ENCODE measurements around the gene LSR. TPM values are rescaled to one million over a fixed set of nuclear protein-coding genes. Genes with fewer than 3 reads are reported as not detected.
"Not testable (repeated sequence)": the region's sequence is repeated elsewhere in the genome, so short reads cannot be mapped to it uniquely, and the experiment has no call there.

LSR gene
- total RNA-seq, 1 experiment from 2014 or later, result 0.69 TPM

DNA sequence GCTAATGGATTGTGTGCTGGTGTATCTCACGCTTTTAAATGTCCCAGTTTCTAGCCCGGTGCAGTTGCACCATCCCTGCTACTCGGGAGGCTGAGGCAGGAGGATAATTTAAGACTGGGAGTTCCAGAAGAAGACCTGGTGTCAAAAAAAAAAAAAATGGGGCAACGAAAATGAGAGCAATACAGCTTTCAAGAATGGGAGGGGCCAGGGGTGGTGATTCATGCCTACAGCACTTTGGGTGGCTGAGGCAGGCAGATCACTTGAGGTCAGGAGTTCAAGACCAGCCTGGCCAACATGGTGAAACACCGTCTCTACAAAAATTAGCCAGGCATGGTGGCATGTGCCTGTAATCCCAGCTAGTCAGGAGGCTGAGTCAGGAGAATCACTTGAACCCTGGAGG, 37.3 kb downstream of the LSR start:
- DNase-seq (ENCODE audit: low spot score), result not testable (repeated sequence)

DNA sequence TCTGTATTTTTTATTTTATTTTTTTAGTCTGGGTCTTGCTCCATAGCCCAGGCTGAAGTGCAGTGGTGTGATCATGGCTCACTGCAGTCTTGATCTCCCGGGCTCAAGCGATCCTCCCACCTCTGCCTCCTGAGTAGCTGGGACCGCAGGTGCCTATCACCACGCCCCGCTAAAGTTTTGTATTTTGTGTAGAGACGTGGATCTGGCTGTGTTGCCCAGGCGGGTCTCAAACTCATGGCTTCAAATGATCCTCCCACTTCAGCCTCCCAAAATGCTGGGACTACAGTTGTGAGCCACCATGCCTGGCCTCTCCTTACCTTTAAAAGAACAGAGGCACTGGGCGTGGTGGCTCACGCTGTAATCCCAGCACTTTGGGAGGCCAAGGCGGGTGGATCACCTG, 38.9 kb downstream of the LSR start:
- DNase-seq (ENCODE audit: low spot score), result no peak

- no peak for DNase-seq (ENCODE audit: low spot score)
These were observed 39.5 kb downstream of the LSR start for GRCh38 chr19:35288331-35288730.

DNA sequence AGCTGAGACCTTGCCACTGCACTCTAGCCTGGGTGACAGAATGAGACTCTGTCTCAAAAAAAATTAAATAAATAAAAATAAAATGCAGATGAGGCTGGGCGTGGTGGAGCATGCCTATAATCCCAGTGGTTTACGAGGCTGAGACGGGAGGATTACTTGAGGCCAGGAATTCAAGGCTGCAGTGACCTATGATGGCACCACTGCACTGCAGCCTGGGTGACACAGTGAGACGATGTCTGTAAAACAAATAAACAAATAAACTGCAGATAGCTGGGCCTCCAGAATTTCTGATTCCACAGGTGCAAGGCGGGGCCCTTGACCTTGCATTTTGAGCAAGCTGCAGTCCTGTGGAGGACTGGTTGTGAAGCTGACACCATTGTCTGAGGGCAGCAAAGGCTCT, 40.1 kb downstream of the LSR start:
- DNase-seq (ENCODE audit: low spot score), result no peak

- no peak for DNase-seq (ENCODE audit: low spot score)
These were observed 41.8 kb downstream of the LSR start for GRCh38 chr19:35290381-35291127.

- DNase-seq (ENCODE audit: low spot score), result no peak
These were observed 42.5 kb downstream of the LSR start for GRCh38 chr19:35291259-35291658.

DNA sequence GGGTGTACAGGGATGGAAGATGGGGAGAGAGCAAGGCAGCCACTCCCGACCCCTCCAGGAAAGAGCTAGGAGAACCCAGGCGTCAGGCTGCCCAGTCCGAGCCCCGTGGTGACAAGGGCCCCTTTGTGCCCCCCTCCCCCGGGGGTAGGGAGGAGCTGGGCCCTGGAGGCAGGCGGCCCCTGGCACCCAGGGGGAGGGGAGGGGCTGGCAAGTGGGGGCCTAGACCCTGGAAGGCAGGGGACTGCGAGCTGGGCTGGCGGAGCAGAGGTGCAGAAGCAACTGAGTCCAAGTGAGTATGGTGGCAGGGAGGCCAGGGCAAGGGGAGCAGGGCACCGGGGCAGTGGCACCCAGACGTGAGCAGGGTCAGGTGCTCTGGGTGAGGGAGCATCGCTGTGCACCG, 43.1 kb downstream of the LSR start, which contains the start of gene MAG:
MAG (plus strand) TSS at position 246 of the 400 bp plus-strand sequence. CDS start 3,248 bp downstream, outside the sequence.
- DNase-seq (ENCODE audit: low spot score), result no peak

- DNase-seq (ENCODE audit: low spot score), result no peak
These were observed 43.9 kb downstream of the LSR start for GRCh38 chr19:35292421-35293362.

- no peak for DNase-seq (ENCODE audit: low spot score)
These were observed 44.5 kb downstream of the LSR start for GRCh38 chr19:35293363-35293739.

- no peak for DNase-seq (ENCODE audit: low spot score)
These were observed 45.0 kb downstream of the LSR start for GRCh38 chr19:35293808-35294207.

- no peak for DNase-seq (ENCODE audit: low spot score)
These were observed 45.5 kb downstream of the LSR start for GRCh38 chr19:35294328-35294727.

- no peak for DNase-seq (ENCODE audit: low spot score)
These were observed 46.3 kb downstream of the LSR start for GRCh38 chr19:35294859-35295791.

DNA sequence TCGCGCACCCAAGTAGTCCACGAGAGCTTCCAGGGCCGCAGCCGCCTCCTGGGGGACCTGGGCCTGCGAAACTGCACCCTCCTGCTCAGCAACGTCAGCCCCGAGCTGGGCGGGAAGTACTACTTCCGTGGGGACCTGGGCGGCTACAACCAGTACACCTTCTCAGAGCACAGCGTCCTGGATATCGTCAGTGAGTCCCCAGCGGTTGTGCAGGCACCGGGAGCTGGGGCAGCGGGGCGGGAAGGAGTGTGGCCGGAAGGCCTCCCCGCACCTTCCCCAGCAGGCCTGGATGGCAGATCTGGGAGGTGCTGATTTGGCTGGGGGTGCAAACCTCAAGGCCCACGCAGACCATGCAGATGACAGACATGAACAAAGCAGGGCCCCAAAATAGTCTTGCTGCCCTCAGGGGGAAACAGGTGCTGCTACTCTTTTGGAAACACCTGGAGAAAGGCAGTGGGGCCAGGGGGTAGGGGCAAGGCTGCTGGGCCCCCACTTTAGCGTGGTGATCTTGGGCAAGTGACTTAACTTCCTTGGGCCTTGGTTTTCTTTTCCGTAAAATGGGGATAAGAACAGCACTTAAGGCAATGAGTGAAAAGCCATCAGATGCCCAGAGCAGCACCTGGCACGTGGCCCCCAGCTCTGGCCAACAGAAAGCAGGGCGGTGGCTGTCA, 47.1 kb downstream of the LSR start:
- DNase-seq (ENCODE audit: low spot score), result no peak

- no peak for DNase-seq (ENCODE audit: low spot score)
These were observed 48.1 kb downstream of the LSR start for GRCh38 chr19:35296644-35297514.

DNA sequence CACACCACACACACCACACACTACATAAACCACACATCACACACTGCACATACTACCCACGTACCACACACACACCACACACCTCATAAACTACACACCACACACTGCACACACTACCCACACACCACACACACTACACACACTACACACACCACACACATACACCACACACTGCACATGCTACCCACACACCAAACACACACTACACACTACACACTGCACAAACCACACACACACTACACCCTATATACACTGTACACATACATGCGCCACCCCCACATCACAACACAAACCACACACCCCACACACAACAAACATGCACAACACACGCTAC, 48.7 kb downstream of the LSR start:
- DNase-seq (ENCODE audit: low spot score), result no peak

DNA sequence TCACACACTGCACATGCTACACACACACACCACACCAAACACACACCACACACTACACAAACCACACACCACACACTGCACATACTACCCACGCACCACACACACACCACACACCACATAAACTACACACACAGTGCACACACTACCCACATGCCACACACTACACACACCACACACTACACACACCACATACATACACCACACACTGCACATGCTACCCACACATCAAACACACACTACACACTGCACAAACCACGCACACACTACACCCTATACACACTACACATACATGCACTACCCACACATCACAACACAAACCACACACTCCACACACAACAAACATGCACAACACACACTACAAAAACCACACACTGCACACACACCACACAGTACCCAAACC, 49.1 kb downstream of the LSR start:
- no peak for DNase-seq (ENCODE audit: low spot score)

GRCh38 chr19:35298561-35298972, 49.8 kb downstream of the LSR start:
- no peak for DNase-seq (ENCODE audit: low spot score)

DNA sequence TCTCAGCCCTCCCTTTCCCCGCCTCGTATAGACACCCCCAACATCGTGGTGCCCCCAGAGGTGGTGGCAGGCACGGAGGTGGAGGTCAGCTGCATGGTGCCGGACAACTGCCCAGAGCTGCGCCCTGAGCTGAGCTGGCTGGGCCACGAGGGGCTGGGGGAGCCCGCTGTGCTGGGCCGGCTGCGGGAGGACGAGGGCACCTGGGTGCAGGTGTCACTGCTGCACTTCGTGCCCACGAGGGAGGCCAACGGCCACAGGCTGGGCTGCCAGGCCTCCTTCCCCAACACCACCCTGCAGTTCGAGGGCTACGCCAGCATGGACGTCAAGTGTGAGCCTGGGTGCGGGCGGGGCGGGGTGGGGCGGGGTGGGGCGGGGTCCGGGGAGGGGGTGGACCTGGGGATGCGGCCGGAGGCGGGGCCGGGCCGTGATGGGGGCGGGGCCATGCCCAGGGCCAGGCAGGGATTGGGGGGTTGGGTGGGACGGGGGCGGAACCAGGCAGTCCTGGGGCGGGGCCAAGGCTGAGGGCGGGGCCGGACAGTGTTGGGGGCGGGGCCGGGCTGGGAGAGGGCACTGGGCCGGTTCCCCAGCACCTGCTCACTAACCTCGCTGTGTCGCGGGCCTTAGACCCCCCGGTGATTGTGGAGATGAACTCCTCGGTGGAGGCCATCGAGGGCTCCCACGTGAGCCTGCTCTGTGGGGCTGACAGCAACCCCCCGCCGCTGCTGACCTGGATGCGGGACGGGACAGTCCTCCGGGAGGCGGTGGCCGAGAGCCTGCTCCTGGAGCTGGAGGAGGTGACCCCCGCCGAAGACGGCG, 50.9 kb downstream of the LSR start:
- no peak for DNase-seq (ENCODE audit: low spot score)

- no peak for DNase-seq (ENCODE audit: low spot score)
These were observed 51.5 kb downstream of the LSR start for GRCh38 chr19:35300339-35300649.

DNA sequence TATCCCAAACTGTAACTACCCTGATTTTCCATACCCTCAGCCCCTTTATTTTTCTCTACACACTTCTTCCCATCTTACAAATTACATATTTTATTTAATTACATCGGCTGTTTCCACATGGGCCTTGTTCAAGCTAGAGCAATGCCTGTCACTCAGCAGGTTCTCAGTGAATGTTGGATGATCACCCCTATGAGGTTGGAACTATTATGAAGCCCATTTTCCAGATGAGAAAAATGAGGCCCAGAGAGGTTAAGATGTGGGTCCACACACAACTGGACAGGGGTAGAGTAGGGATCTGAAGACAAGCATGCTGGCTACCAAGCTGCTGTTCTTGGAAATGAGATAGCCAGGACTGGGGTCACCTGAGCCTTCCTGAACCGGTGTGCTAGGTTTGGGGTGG, 53.2 kb downstream of the LSR start:
- no peak for DNase-seq (ENCODE audit: low spot score)
